H9 (cell line): ENCODE results near the gene SRGAP3. TPM values are rescaled to one million over a fixed set of nuclear protein-coding genes. Genes with fewer than 3 reads are reported as not detected.
A peak's percentile ranks its signal among the peaks of the same experiment; 100 is the strongest.

ENCODE experiments used
- DNase-seq: peaks from one replicate; pipeline ENCODE4 v3.0.0-alpha.2; 2017
- H2AFZ ChIP-seq: one replicate; pipeline ENCODE4 v1.6.1; 2013; ENCODE audit warnings: mild to moderate bottlenecking, low read length, control low read depth, moderate library complexity
- H2AK5ac ChIP-seq: 2 replicates; pipeline ENCODE4 v1.6.1; 2013; ENCODE audit warnings: low read length, control low read depth, mixed read lengths; ENCODE audit not compliant: insufficient read length
- H2BK120ac ChIP-seq: one replicate; pipeline ENCODE4 v1.6.1; 2013; ENCODE audit warnings: low read depth, mild to moderate bottlenecking, low read length, control low read depth, inconsistent platforms; ENCODE audit not compliant: poor library complexity, severe bottlenecking
- H2BK12ac ChIP-seq: 2 replicates; pipeline ENCODE4 v1.6.1; 2013; ENCODE audit warnings: low read length, control low read depth, mixed read lengths, low read depth; ENCODE audit not compliant: insufficient read length
- H2BK15ac ChIP-seq: 2 replicates; pipeline ENCODE4 v1.6.1; 2013; ENCODE audit warnings: low read depth, low read length, control low read depth
- H2BK20ac ChIP-seq: one replicate; pipeline ENCODE4 v1.6.1; 2013; ENCODE audit warnings: low read depth, mild to moderate bottlenecking, low read length, control low read depth, inconsistent platforms; ENCODE audit not compliant: poor library complexity, severe bottlenecking
- H2BK5ac ChIP-seq: 2 replicates; pipeline ENCODE4 v1.6.1; 2013; ENCODE audit warnings: low read length, control low read depth, mixed read lengths; ENCODE audit not compliant: insufficient read length
- H3K14ac ChIP-seq: 2 replicates; pipeline ENCODE4 v1.6.1; 2013; ENCODE audit warnings: low read length, control low read depth; ENCODE audit not compliant: insufficient read depth
- H3K18ac ChIP-seq: 2 replicates; pipeline ENCODE4 v1.6.1; 2013; ENCODE audit warnings: low read depth, mild to moderate bottlenecking, mixed read lengths, low read length, control low read depth; ENCODE audit not compliant: insufficient read length
- H3K23ac ChIP-seq: 2 replicates; pipeline ENCODE4 v1.6.1; 2013; ENCODE audit warnings: low read length, control low read depth, mixed read lengths, low read depth; ENCODE audit not compliant: insufficient read length
- H3K23me2 ChIP-seq: 2 replicates; pipeline ENCODE4 v1.6.1; 2013; ENCODE audit warnings: low read depth, mild to moderate bottlenecking, mixed read lengths, low read length, control low read depth; ENCODE audit not compliant: insufficient read length, poor library complexity, severe bottlenecking
- H3K27ac ChIP-seq: 2 replicates; pipeline ENCODE4 v1.5.1; 2013; ENCODE audit warnings: low read length, control low read depth, mixed read lengths, low read depth; ENCODE audit not compliant: insufficient read length
- H3K27me3 ChIP-seq: 2 replicates; pipeline ENCODE4 v1.6.1; 2013; ENCODE audit warnings: low read length, control low read depth, inconsistent platforms; ENCODE audit not compliant: insufficient read depth
- H3K4ac ChIP-seq: 2 replicates; pipeline ENCODE4 v1.6.1; 2013; ENCODE audit warnings: low read depth, mild to moderate bottlenecking, control low read depth, inconsistent platforms, low read length, moderate library complexity
- H3K4me1 ChIP-seq: 2 replicates; pipeline ENCODE4 v1.6.1; 2013; ENCODE audit warnings: low read length, control low read depth, inconsistent platforms; ENCODE audit not compliant: insufficient read depth
- H3K4me2 ChIP-seq: 2 replicates; pipeline ENCODE4 v1.6.1; 2013; ENCODE audit warnings: low read length, control low read depth, mixed read lengths; ENCODE audit not compliant: insufficient read length, insufficient read depth
- H3K56ac ChIP-seq: 2 replicates; pipeline ENCODE4 v1.6.1; 2013; ENCODE audit warnings: low read depth, mild to moderate bottlenecking, mixed read lengths, low read length, control low read depth; ENCODE audit not compliant: insufficient read length
- H3K79me1 ChIP-seq: 2 replicates; pipeline ENCODE4 v1.6.1; 2013; ENCODE audit warnings: low read depth, mild to moderate bottlenecking, moderate library complexity, low read length, control low read depth, inconsistent platforms; ENCODE audit not compliant: insufficient read depth, poor library complexity, severe bottlenecking
- H3K79me2 ChIP-seq: 2 replicates; pipeline ENCODE4 v1.6.1; 2013; ENCODE audit warnings: low read length, control low read depth, inconsistent platforms; ENCODE audit not compliant: insufficient read depth
- H3K9ac ChIP-seq: 2 replicates; pipeline ENCODE4 v1.6.1; 2013; ENCODE audit warnings: low read length, control low read depth, mixed read lengths; ENCODE audit not compliant: insufficient read length; ENCODE audit errors: extremely low read depth
- H3K9me3 ChIP-seq: one replicate; pipeline ENCODE4 v1.6.1; 2013; ENCODE audit warnings: low read depth, low read length, inconsistent platforms; ENCODE audit not compliant: control insufficient read depth
- H3T11ph ChIP-seq: one replicate; pipeline ENCODE4 v1.6.1; 2013; ENCODE audit warnings: mild to moderate bottlenecking, low read length, control low read depth, inconsistent platforms
- H4K20me1 ChIP-seq: one replicate; pipeline ENCODE4 v1.6.1; 2013; ENCODE audit not compliant: control insufficient read depth, insufficient read length, insufficient read depth
- H4K5ac ChIP-seq: 2 replicates; pipeline ENCODE4 v1.6.1; 2013; ENCODE audit warnings: low read depth, mild to moderate bottlenecking, mixed read lengths, low read length, control low read depth; ENCODE audit not compliant: insufficient read length
- H4K8ac ChIP-seq: replicated peaks from 2 replicates; pipeline ENCODE4 v1.6.1; 2013; ENCODE audit warnings: low read length, control low read depth, mixed read lengths, low read depth; ENCODE audit not compliant: insufficient read length
- H4K91ac ChIP-seq: 2 replicates; pipeline ENCODE4 v1.6.1; 2013; ENCODE audit warnings: low read depth, mild to moderate bottlenecking, moderate library complexity, mixed read lengths, low read length, control low read depth; ENCODE audit not compliant: insufficient read length
- H3K27ac Mint-ChIP-seq, 3 experiments: 2 replicates in 2 of 3; 3 replicates in 1 of 3; pipeline ENCODE4 v1.8.0; 2020 to 2021; ENCODE audit warnings: mixed read lengths in 3 of 3, mild to moderate bottlenecking in 1 of 3, moderate library complexity in 1 of 3
- H3K27me3 Mint-ChIP-seq: 2 replicates; pipeline ENCODE4 v1.8.0; 2021; ENCODE audit warnings: low read depth, mild to moderate bottlenecking, moderate library complexity, mixed read lengths
- H3K36me3 Mint-ChIP-seq, 3 experiments: 2 replicates in 2 of 3; 3 replicates in 1 of 3; pipeline ENCODE4 v1.8.0; 2020 to 2021; ENCODE audit warnings: low read depth in 3 of 3, mixed read lengths in 3 of 3; ENCODE audit not compliant: insufficient read depth in 1 of 3
- H3K4me1 Mint-ChIP-seq, 2 experiments: 2 replicates each; pipeline ENCODE4 v1.8.0; 2020; ENCODE audit warnings: mixed read lengths in 2 of 2
- H3K4me3 Mint-ChIP-seq, 2 experiments: 2 replicates in 1 of 2; 3 replicates in 1 of 2; pipeline ENCODE4 v1.8.0; 2020 to 2021; ENCODE audit warnings: mild to moderate bottlenecking in 2 of 2, mixed read lengths in 2 of 2, moderate library complexity in 1 of 2
- H3K9me3 Mint-ChIP-seq, 2 experiments: 2 replicates in 1 of 2; 3 replicates in 1 of 2; pipeline ENCODE4 v1.8.0; 2020; ENCODE audit warnings: mild to moderate bottlenecking in 2 of 2, mixed read lengths in 2 of 2, moderate library complexity in 1 of 2
- WGBS: extraction: QIAGEN DNeasy Blood & Tissue Kit; methylation state at CpG from one replicate; pipeline ENCODE4 v1.1.7; 2013; ENCODE audit warnings: missing lambda C conversion rate, low lambda C conversion rate, mixed read lengths; ENCODE audit not compliant: insufficient read length; ENCODE audit errors: extremely low coverage; 5-methylcytosine and 5-hydroxymethylcytosine counted together
- total RNA-seq: library from RNA; stranded (reverse); gene quantifications from 2 replicates; pipeline ENCODE4 v1.2.1, GENCODE V29; 2021
- TF ChIP-seq, protein P1 (sequence below): fragments of 200-600 bp; sonication (generic); conservative IDR thresholded peaks from 3 replicates; pipeline ENCODE4 v1.8.0; 2021; ENCODE audit warnings: antibody characterized with exemption, mild to moderate bottlenecking

SRGAP3 gene
- total RNA-seq, 1 experiment from 2014 or later: 3.4 TPM

DNA sequence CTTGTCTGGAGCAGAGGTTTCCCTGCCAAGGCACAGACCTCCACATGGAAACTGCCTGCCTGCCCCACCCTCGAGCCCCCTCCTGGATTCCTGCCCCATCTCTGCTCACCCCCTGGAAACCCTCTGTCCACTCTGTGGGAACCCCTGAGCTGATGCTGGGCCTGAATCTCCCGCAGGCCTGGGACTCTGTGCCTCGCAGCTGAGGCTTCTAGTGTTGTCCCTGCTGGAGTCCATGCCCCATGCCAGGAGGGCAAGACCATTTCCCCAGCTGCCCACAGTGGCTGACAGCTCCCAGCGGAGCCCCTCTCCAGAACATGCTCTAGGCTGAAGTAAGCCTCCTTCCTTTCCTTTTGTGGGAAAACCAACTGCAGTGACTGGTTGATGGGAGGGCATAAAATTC, 46.9 kb downstream of the SRGAP3 start:
- Histone ChIP-seq H2BK15ac (no peak overlapping the region), H2BK120ac (no peak overlapping the region), H4K91ac (no peak overlapping the region), H3T11ph (no peak overlapping the region), H3K27ac (no peak overlapping the region), H4K8ac (no peak overlapping the region), H2BK20ac (no peak overlapping the region), H2BK5ac (no peak overlapping the region), H4K20me1 (no peaks in the 10 kb centered on the region), H3K79me1 (no peaks in the 10 kb centered on the region), H3K4ac (no peak overlapping the region), H3K4me2 (no peak overlapping the region), H3K9ac (no peak overlapping the region), H2AFZ (no peak overlapping the region), H3K27me3 (no peaks in the 10 kb centered on the region), H3K9me3 (no peaks in the 10 kb centered on the region), H3K4me1 (0 out of 2 replicates have a peak, but pooled peaks cover 2% of the 10 kb centered on the region), H2BK12ac (no peak overlapping the region), H3K14ac (no peak overlapping the region), H4K5ac (no peak overlapping the region), H3K56ac (no peak overlapping the region), H3K23ac (no peak overlapping the region), H3K18ac (no peak overlapping the region), H3K23me2 (no peaks in the 10 kb centered on the region), H2AK5ac (no peak overlapping the region), H3K79me2 (no peaks in the 10 kb centered on the region)
- WGBS: no CpG with 5 or more reads among the region's 4 CpGs
- Mint-ChIP-seq H3K27ac (peak overlapping the region in 1 of 3 experiments; percentile 52; a peak in 1 of 7 replicates), H3K27me3 (no peaks in the 10 kb centered on the region), H3K4me3 (no peak overlapping the region), H3K9me3 (no peaks in the 10 kb centered on the region), H3K36me3 (no peaks in the 10 kb centered on the region; a peak in 1 of 7 replicates), H3K4me1 (peaks cover 46 to 67% of the 10 kb centered on the region in 2 experiments)
- TF ChIP-seq, protein P1, sequence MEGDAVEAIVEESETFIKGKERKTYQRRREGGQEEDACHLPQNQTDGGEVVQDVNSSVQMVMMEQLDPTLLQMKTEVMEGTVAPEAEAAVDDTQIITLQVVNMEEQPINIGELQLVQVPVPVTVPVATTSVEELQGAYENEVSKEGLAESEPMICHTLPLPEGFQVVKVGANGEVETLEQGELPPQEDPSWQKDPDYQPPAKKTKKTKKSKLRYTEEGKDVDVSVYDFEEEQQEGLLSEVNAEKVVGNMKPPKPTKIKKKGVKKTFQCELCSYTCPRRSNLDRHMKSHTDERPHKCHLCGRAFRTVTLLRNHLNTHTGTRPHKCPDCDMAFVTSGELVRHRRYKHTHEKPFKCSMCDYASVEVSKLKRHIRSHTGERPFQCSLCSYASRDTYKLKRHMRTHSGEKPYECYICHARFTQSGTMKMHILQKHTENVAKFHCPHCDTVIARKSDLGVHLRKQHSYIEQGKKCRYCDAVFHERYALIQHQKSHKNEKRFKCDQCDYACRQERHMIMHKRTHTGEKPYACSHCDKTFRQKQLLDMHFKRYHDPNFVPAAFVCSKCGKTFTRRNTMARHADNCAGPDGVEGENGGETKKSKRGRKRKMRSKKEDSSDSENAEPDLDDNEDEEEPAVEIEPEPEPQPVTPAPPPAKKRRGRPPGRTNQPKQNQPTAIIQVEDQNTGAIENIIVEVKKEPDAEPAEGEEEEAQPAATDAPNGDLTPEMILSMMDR: no peak
- no peak for DNase-seq
